ENCODE results near the gene PRKCE.
"Not testable (repeated sequence)": the region's sequence is repeated elsewhere in the genome, so short reads cannot be mapped to it uniquely, and the experiment has no call there.

Gene PRKCE

GRCh38 chr2:45669032-45669486 is 17.6 kb downstream of the PRKCE start:
- DNase-seq (ENCODE audit: low read depth), result no peak

GRCh38 chr2:45670646-45671045 is 19.2 kb downstream of the PRKCE start:
- peak; percentile 3 for DNase-seq (ENCODE audit: low read depth)

GRCh38 chr2:45672138-45672537 is 20.7 kb downstream of the PRKCE start:
- no peak for DNase-seq (ENCODE audit: low read depth)

- DNase-seq (ENCODE audit: low read depth), result no peak
Observed at GRCh38 chr2:45674035-45674816, 22.8 kb downstream of the PRKCE start.

GRCh38 chr2:45675263-45675812 is 23.9 kb downstream of the PRKCE start:
- peak; percentile 47 for DNase-seq (ENCODE audit: low read depth)

- DNase-seq (ENCODE audit: low read depth), result no peak
Observed at GRCh38 chr2:45676088-45676487, 24.6 kb downstream of the PRKCE start.

GRCh38 chr2:45678791-45679348 is 27.4 kb downstream of the PRKCE start:
- DNase-seq (ENCODE audit: low read depth), result no peak

- DNase-seq (ENCODE audit: low read depth), result no peak
Observed at GRCh38 chr2:45680351-45680967, 29.0 kb downstream of the PRKCE start.

GRCh38 chr2:45681675-45682074 is 30.2 kb downstream of the PRKCE start:
- DNase-seq (ENCODE audit: low read depth), result peak; percentile 77

GRCh38 chr2:45683292-45683691 is 31.8 kb downstream of the PRKCE start:
- no peak for DNase-seq (ENCODE audit: low read depth)

- no peak for DNase-seq (ENCODE audit: low read depth)
Observed at GRCh38 chr2:45684756-45685155, 33.3 kb downstream of the PRKCE start.

- no peak for DNase-seq (ENCODE audit: low read depth)
Observed at GRCh38 chr2:45685260-45685659, 33.8 kb downstream of the PRKCE start.

GRCh38 chr2:45687964-45688363 is 36.5 kb downstream of the PRKCE start:
- DNase-seq (ENCODE audit: low read depth), result no peak

- no peak for DNase-seq (ENCODE audit: low read depth)
Observed at GRCh38 chr2:45688479-45689298, 37.2 kb downstream of the PRKCE start.

- no peak for DNase-seq (ENCODE audit: low read depth)
Observed at GRCh38 chr2:45690231-45690630, 38.8 kb downstream of the PRKCE start.

GRCh38 chr2:45691171-45691999 is 39.9 kb downstream of the PRKCE start:
- no peak for DNase-seq (ENCODE audit: low read depth)

GRCh38 chr2:45692566-45692965 is 41.1 kb downstream of the PRKCE start:
- DNase-seq (ENCODE audit: low read depth), result no peak

- not testable (repeated sequence) for DNase-seq (ENCODE audit: low read depth)
Observed at GRCh38 chr2:45695480-45696007, 44.1 kb downstream of the PRKCE start.

GRCh38 chr2:45696708-45697107 is 45.2 kb downstream of the PRKCE start:
- DNase-seq (ENCODE audit: low read depth), result no peak

GRCh38 chr2:45697190-45697589 is 45.7 kb downstream of the PRKCE start:
- no peak for DNase-seq (ENCODE audit: low read depth)

- DNase-seq (ENCODE audit: low read depth), result peak; percentile 18
Observed at GRCh38 chr2:45698554-45698953, 47.1 kb downstream of the PRKCE start.
